Hepatocyte (in vitro differentiated cells): ENCODE data around the gene GSC2. TPM values are rescaled to one million over a fixed set of nuclear protein-coding genes. Genes with fewer than 3 reads are reported as not detected.

Source experiments
- DNase-seq: peaks from one replicate; pipeline ENCODE4 v3.0.0-alpha.2; 2016; ENCODE audit warnings: low spot score
- H2AFZ ChIP-seq: fragments of 200-600 bp; sonication (generic); 2 replicates; pipeline ENCODE4 v1.6.0; 2016; ENCODE audit warnings: antibody characterized with exemption, mild to moderate bottlenecking
- H3K27ac ChIP-seq: fragments of 200-600 bp; sonication (generic); 2 replicates; pipeline ENCODE4 v1.5.1; 2016; ENCODE audit warnings: mild to moderate bottlenecking
- H3K27me3 ChIP-seq: fragments of 200-600 bp; sonication (generic); 2 replicates; pipeline ENCODE4 v1.6.1; 2016
- H3K36me3 ChIP-seq: fragments of 200-600 bp; sonication (generic); replicated peaks from 2 replicates; pipeline ENCODE4 v1.5.1; 2016; ENCODE audit warnings: low read depth; ENCODE audit not compliant: insufficient read depth
- H3K4me1 ChIP-seq: fragments of 200-600 bp; sonication (generic); 2 replicates; pipeline ENCODE4 v1.5.1; 2016; ENCODE audit warnings: mild to moderate bottlenecking, moderate library complexity; ENCODE audit not compliant: insufficient read depth
- H3K4me2 ChIP-seq: fragments of 200-600 bp; sonication (generic); 2 replicates; pipeline ENCODE4 v1.6.0; 2016
- H3K4me3 ChIP-seq: fragments of 200-600 bp; sonication (generic); 2 replicates; pipeline ENCODE4 v1.5.1; 2016; ENCODE audit warnings: mild to moderate bottlenecking
- H3K79me2 ChIP-seq: fragments of 200-600 bp; sonication (generic); 2 replicates; pipeline ENCODE4 v1.6.0; 2017; ENCODE audit warnings: mild to moderate bottlenecking
- H3K9me2 ChIP-seq: fragments of 200-600 bp; sonication (generic); replicated peaks from 2 replicates; pipeline ENCODE4 v1.6.0; 2017; ENCODE audit warnings: mild to moderate bottlenecking; ENCODE audit not compliant: insufficient read depth
- H3K9me3 ChIP-seq: fragments of 200-600 bp; sonication (generic); 2 replicates; pipeline ENCODE4 v1.5.1; 2016; ENCODE audit warnings: low read depth, mild to moderate bottlenecking
- H4K20me1 ChIP-seq: fragments of 200-600 bp; sonication (generic); 2 replicates; pipeline ENCODE4 v1.6.0; 2016; ENCODE audit warnings: mild to moderate bottlenecking; ENCODE audit not compliant: insufficient read depth, poor library complexity, severe bottlenecking
- EZH2 ChIP-seq: fragments of 200-600 bp; sonication (generic); IDR thresholded peaks from 2 replicates; pipeline ENCODE4 v1.6.1; 2016; ENCODE audit warnings: antibody characterized with exemption, mild to moderate bottlenecking, borderline replicate concordance
- EZH2phosphoT487 ChIP-seq: fragments of 200-600 bp; sonication (generic); IDR thresholded peaks from one replicate; pipeline ENCODE4 v1.6.1; 2018; ENCODE audit warnings: antibody characterized with exemption, mild to moderate bottlenecking, low read depth, moderate library complexity; ENCODE audit not compliant: unreplicated experiment, severe bottlenecking
- WGBS: methylation state at CpG from one replicate; pipeline ENCODE4 v1.1.6; 2016; ENCODE audit warnings: low lambda C conversion rate; ENCODE audit errors: missing lambda C conversion rate; 5-methylcytosine and 5-hydroxymethylcytosine counted together
- polyA plus RNA-seq: library from polyadenylated mRNA; unstranded; fragments of >200 nt; fragmentation: Nextera tagmentation; extraction: Ambion mirVana; gene quantifications from 2 replicates; pipeline ENCODE4 v1.2.1, GENCODE V29; 2016
- total RNA-seq: library from RNA; depleted of rRNA; stranded (reverse); fragments of >200 nt; gene quantifications from 2 replicates; pipeline ENCODE4 v1.2.3, GENCODE V29; 2014
- TF ChIP-seq, protein P1 (sequence below): fragments of 200-600 bp; sonication (generic); IDR thresholded peaks from 2 replicates; pipeline ENCODE4 v1.5.1; 2016; ENCODE audit warnings: antibody characterized with exemption, mild to moderate bottlenecking; ENCODE audit not compliant: poor library complexity

Gene GSC2
- total and polyA plus RNA-seq, 2 experiments from 2014 or later = not detected

DNA sequence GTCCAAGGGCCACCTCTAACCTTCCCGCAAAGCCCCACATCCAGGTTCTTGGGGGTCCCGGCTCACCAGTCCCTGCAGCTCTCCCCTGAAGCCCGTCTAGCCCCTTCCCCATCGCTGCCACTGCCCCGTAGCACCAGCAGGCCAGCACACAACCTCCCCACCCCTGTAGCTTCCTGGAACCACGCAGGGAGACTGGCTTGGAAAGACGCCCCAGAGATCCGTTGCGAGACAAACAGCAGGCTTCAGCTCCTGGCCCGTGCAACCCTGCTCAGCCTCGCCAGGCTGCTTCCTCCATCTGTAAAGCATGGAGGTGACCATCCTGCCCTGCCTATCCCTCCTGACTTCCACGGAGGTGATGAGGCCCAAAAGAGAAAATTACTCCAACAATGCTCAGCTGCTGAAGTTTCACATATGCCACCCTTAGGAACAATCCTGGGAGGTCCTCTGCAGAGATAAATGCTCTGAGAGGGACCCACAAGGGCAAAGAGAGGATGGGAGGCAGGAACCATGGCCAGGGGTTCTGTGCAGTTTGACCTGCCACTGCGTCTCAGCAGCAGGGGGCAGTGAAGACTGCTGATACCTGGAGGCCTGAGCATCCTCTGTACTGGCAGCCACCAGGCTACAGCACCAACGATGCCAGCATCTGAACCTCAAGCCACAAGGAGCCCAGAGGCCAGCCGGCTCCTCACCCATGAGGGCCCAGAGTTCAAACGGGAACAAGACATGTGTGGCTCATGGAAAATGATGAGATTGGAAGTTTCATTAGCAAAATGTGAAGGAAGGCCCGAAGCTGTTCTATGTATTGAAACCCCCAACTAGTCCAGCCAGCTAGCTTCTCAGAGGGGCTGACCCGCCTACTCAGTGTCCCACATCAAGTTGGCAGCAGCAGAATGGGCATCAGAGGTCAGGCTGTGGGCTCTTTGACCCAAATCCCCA lies 44.0 kb downstream of the GSC2 start:
- no peaks in the 10 kb centered on the region for H3K36me3 ChIP-seq

DNA sequence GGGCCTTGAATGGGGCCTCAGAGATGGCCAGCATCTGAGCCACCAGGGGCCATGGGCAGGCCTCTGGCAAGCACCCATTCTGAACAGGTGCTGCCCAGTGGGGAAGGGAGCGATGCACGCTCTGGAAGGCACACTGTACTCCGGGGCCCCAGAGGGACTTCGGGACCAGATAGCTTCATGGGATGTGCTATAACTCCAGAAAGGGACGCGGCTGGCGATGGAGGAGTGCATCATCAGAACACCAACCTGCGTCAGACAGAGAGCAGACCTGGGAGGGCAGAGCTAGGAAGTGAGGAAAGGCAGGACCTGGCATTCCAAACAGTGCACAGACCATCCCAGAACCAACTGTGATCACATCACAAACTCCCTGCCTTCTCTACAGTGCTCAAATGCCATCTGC lies 44.6 kb downstream of the GSC2 start:
- no peak for TF ChIP-seq EZH2phosphoT487
- TF ChIP-seq, protein P1, sequence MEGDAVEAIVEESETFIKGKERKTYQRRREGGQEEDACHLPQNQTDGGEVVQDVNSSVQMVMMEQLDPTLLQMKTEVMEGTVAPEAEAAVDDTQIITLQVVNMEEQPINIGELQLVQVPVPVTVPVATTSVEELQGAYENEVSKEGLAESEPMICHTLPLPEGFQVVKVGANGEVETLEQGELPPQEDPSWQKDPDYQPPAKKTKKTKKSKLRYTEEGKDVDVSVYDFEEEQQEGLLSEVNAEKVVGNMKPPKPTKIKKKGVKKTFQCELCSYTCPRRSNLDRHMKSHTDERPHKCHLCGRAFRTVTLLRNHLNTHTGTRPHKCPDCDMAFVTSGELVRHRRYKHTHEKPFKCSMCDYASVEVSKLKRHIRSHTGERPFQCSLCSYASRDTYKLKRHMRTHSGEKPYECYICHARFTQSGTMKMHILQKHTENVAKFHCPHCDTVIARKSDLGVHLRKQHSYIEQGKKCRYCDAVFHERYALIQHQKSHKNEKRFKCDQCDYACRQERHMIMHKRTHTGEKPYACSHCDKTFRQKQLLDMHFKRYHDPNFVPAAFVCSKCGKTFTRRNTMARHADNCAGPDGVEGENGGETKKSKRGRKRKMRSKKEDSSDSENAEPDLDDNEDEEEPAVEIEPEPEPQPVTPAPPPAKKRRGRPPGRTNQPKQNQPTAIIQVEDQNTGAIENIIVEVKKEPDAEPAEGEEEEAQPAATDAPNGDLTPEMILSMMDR = no peak
- TF ChIP-seq EZH2 = no peak
- no peak overlapping the region for H3K4me2 ChIP-seq
- H4K20me1 ChIP-seq = peaks cover 74% of the 10 kb centered on the region
- H3K36me3 ChIP-seq = no peaks in the 10 kb centered on the region
- peaks cover 90% of the 10 kb centered on the region for H3K79me2 ChIP-seq
- no peak overlapping the region for H3K4me3 ChIP-seq
- WGBS = 99% methylated on average over 8 of the region's 8 CpGs
- no peak overlapping the region for H2AFZ ChIP-seq
- H3K4me1 ChIP-seq = peaks cover 11% of the 10 kb centered on the region
- no peaks in the 10 kb centered on the region for H3K9me2 ChIP-seq
- no peaks in the 10 kb centered on the region for H3K27me3 ChIP-seq
- H3K27ac ChIP-seq = no peak overlapping the region
- H3K9me3 ChIP-seq = no peaks in the 10 kb centered on the region
- no peak for DNase-seq

More for the DNA sequence above, 44.0 kb downstream of the GSC2 start:
- H3K4me1 ChIP-seq = peaks cover 11% of the 10 kb centered on the region
- WGBS = 83% methylated on average over 18 of the region's 18 CpGs
- no peak overlapping the region for H3K27ac ChIP-seq
- no peaks in the 10 kb centered on the region for H3K9me3 ChIP-seq
- TF ChIP-seq EZH2phosphoT487 (no peak), EZH2 (no peak)
- TF ChIP-seq, protein P1 = peak; percentile 15
- peaks cover 81% of the 10 kb centered on the region for H4K20me1 ChIP-seq
- no peak overlapping the region for H3K4me2 ChIP-seq
- no peak overlapping the region for H2AFZ ChIP-seq
- no peak overlapping the region for H3K4me3 ChIP-seq
- H3K79me2 ChIP-seq = peaks cover 90% of the 10 kb centered on the region
- no peaks in the 10 kb centered on the region for H3K9me2 ChIP-seq
- H3K27me3 ChIP-seq = no peaks in the 10 kb centered on the region
- DNase-seq = no peak

DNA sequence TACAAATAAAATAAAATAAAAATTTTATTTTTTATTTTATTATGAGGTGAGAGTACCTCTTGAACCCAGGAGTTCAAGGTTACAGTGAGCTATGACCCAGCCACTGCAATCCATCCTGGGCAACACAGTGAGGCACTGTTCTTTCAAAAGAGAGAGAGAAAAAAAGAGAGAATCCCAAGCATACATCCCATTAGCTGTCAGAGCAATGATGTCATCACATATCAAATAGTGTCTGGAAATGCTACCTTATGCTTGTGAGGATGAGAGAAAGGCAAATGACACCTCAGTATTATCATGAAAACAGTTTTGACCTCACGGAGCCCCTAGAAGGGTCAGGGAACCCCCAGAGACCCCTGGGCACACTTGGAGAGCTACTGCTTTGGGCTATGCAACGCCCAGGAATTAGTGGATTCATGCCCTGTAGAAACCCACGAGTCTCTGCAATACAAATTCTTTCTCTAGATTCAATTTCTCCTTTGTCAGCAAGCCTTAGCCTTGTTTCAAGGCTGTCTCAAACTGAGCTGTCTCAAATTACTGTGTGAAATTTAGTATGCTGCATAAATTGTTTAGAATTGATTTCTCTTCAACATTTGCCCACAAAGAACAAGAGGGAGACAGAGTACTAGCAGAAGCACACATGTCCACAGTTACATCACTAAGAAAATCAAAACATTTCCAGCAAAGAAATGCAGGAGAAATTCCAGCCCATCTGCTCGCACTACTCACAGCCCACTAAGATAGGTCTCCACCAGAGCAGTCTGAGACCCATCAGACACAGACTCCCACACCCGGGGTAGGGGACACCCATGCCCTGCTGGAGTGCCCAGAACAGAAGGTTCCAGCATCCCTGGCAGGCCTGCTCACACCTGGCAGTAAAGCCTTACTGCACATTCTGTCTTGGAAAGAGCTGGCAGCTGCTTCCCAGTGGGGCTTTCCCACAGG lies 45.9 kb downstream of the GSC2 start:
- 72% methylated on average over 5 of the region's 5 CpGs for WGBS
- Histone ChIP-seq H3K4me1 (peaks cover 5% of the 10 kb centered on the region), H3K4me3 (no peak overlapping the region), H3K27ac (peak overlapping the region; percentile 55), H3K4me2 (peak overlapping the region; percentile 54), H2AFZ (no peak overlapping the region), H4K20me1 (peaks cover 72% of the 10 kb centered on the region), H3K36me3 (no peaks in the 10 kb centered on the region), H3K9me3 (no peaks in the 10 kb centered on the region), H3K79me2 (peaks cover 93% of the 10 kb centered on the region), H3K9me2 (no peaks in the 10 kb centered on the region), H3K27me3 (no peaks in the 10 kb centered on the region)
- DNase-seq = no peak
- TF ChIP-seq, protein P1 = peak; percentile 12
- no peak for TF ChIP-seq EZH2
